H9 (cell line): ENCODE results near the gene GALNT17. TPM values are rescaled to one million over a fixed set of nuclear protein-coding genes. Genes with fewer than 3 reads are reported as not detected.

Source experiments
- DNase-seq: peaks from one replicate; pipeline ENCODE4 v3.0.0-alpha.2; 2017
- H2AFZ ChIP-seq: one replicate; pipeline ENCODE4 v1.6.1; 2013; ENCODE audit warnings: mild to moderate bottlenecking, low read length, control low read depth, moderate library complexity
- H2AK5ac ChIP-seq: 2 replicates; pipeline ENCODE4 v1.6.1; 2013; ENCODE audit warnings: low read length, control low read depth, mixed read lengths; ENCODE audit not compliant: insufficient read length
- H2BK120ac ChIP-seq: one replicate; pipeline ENCODE4 v1.6.1; 2013; ENCODE audit warnings: low read depth, mild to moderate bottlenecking, low read length, control low read depth, inconsistent platforms; ENCODE audit not compliant: poor library complexity, severe bottlenecking
- H2BK12ac ChIP-seq: 2 replicates; pipeline ENCODE4 v1.6.1; 2013; ENCODE audit warnings: low read length, control low read depth, mixed read lengths, low read depth; ENCODE audit not compliant: insufficient read length
- H2BK15ac ChIP-seq: 2 replicates; pipeline ENCODE4 v1.6.1; 2013; ENCODE audit warnings: low read depth, low read length, control low read depth
- H2BK20ac ChIP-seq: one replicate; pipeline ENCODE4 v1.6.1; 2013; ENCODE audit warnings: low read depth, mild to moderate bottlenecking, low read length, control low read depth, inconsistent platforms; ENCODE audit not compliant: poor library complexity, severe bottlenecking
- H2BK5ac ChIP-seq: 2 replicates; pipeline ENCODE4 v1.6.1; 2013; ENCODE audit warnings: low read length, control low read depth, mixed read lengths; ENCODE audit not compliant: insufficient read length
- H3K14ac ChIP-seq: 2 replicates; pipeline ENCODE4 v1.6.1; 2013; ENCODE audit warnings: low read length, control low read depth; ENCODE audit not compliant: insufficient read depth
- H3K18ac ChIP-seq: 2 replicates; pipeline ENCODE4 v1.6.1; 2013; ENCODE audit warnings: low read depth, mild to moderate bottlenecking, mixed read lengths, low read length, control low read depth; ENCODE audit not compliant: insufficient read length
- H3K23ac ChIP-seq: 2 replicates; pipeline ENCODE4 v1.6.1; 2013; ENCODE audit warnings: low read length, control low read depth, mixed read lengths, low read depth; ENCODE audit not compliant: insufficient read length
- H3K23me2 ChIP-seq: 2 replicates; pipeline ENCODE4 v1.6.1; 2013; ENCODE audit warnings: low read depth, mild to moderate bottlenecking, mixed read lengths, low read length, control low read depth; ENCODE audit not compliant: insufficient read length, poor library complexity, severe bottlenecking
- H3K27ac ChIP-seq: 2 replicates; pipeline ENCODE4 v1.5.1; 2013; ENCODE audit warnings: low read length, control low read depth, mixed read lengths, low read depth; ENCODE audit not compliant: insufficient read length
- H3K27me3 ChIP-seq: 2 replicates; pipeline ENCODE4 v1.6.1; 2013; ENCODE audit warnings: low read length, control low read depth, inconsistent platforms; ENCODE audit not compliant: insufficient read depth
- H3K4ac ChIP-seq: 2 replicates; pipeline ENCODE4 v1.6.1; 2013; ENCODE audit warnings: low read depth, mild to moderate bottlenecking, control low read depth, inconsistent platforms, low read length, moderate library complexity
- H3K4me1 ChIP-seq: 2 replicates; pipeline ENCODE4 v1.6.1; 2013; ENCODE audit warnings: low read length, control low read depth, inconsistent platforms; ENCODE audit not compliant: insufficient read depth
- H3K4me2 ChIP-seq: 2 replicates; pipeline ENCODE4 v1.6.1; 2013; ENCODE audit warnings: low read length, control low read depth, mixed read lengths; ENCODE audit not compliant: insufficient read length, insufficient read depth
- H3K56ac ChIP-seq: 2 replicates; pipeline ENCODE4 v1.6.1; 2013; ENCODE audit warnings: low read depth, mild to moderate bottlenecking, mixed read lengths, low read length, control low read depth; ENCODE audit not compliant: insufficient read length
- H3K79me1 ChIP-seq: 2 replicates; pipeline ENCODE4 v1.6.1; 2013; ENCODE audit warnings: low read depth, mild to moderate bottlenecking, moderate library complexity, low read length, control low read depth, inconsistent platforms; ENCODE audit not compliant: insufficient read depth, poor library complexity, severe bottlenecking
- H3K79me2 ChIP-seq: 2 replicates; pipeline ENCODE4 v1.6.1; 2013; ENCODE audit warnings: low read length, control low read depth, inconsistent platforms; ENCODE audit not compliant: insufficient read depth
- H3K9ac ChIP-seq: 2 replicates; pipeline ENCODE4 v1.6.1; 2013; ENCODE audit warnings: low read length, control low read depth, mixed read lengths; ENCODE audit not compliant: insufficient read length; ENCODE audit errors: extremely low read depth
- H3K9me3 ChIP-seq: one replicate; pipeline ENCODE4 v1.6.1; 2013; ENCODE audit warnings: low read depth, low read length, inconsistent platforms; ENCODE audit not compliant: control insufficient read depth
- H3T11ph ChIP-seq: one replicate; pipeline ENCODE4 v1.6.1; 2013; ENCODE audit warnings: mild to moderate bottlenecking, low read length, control low read depth, inconsistent platforms
- H4K20me1 ChIP-seq: one replicate; pipeline ENCODE4 v1.6.1; 2013; ENCODE audit not compliant: control insufficient read depth, insufficient read length, insufficient read depth
- H4K5ac ChIP-seq: 2 replicates; pipeline ENCODE4 v1.6.1; 2013; ENCODE audit warnings: low read depth, mild to moderate bottlenecking, mixed read lengths, low read length, control low read depth; ENCODE audit not compliant: insufficient read length
- H4K8ac ChIP-seq: replicated peaks from 2 replicates; pipeline ENCODE4 v1.6.1; 2013; ENCODE audit warnings: low read length, control low read depth, mixed read lengths, low read depth; ENCODE audit not compliant: insufficient read length
- H4K91ac ChIP-seq: 2 replicates; pipeline ENCODE4 v1.6.1; 2013; ENCODE audit warnings: low read depth, mild to moderate bottlenecking, moderate library complexity, mixed read lengths, low read length, control low read depth; ENCODE audit not compliant: insufficient read length
- H3K27ac Mint-ChIP-seq, 3 experiments: 2 replicates in 2 of 3; 3 replicates in 1 of 3; pipeline ENCODE4 v1.8.0; 2020 to 2021; ENCODE audit warnings: mixed read lengths in 3 of 3, mild to moderate bottlenecking in 1 of 3, moderate library complexity in 1 of 3
- H3K27me3 Mint-ChIP-seq: 2 replicates; pipeline ENCODE4 v1.8.0; 2021; ENCODE audit warnings: low read depth, mild to moderate bottlenecking, moderate library complexity, mixed read lengths
- H3K36me3 Mint-ChIP-seq, 3 experiments: 2 replicates in 2 of 3; 3 replicates in 1 of 3; pipeline ENCODE4 v1.8.0; 2020 to 2021; ENCODE audit warnings: low read depth in 3 of 3, mixed read lengths in 3 of 3; ENCODE audit not compliant: insufficient read depth in 1 of 3
- H3K4me1 Mint-ChIP-seq, 2 experiments: 2 replicates each; pipeline ENCODE4 v1.8.0; 2020; ENCODE audit warnings: mixed read lengths in 2 of 2
- H3K4me3 Mint-ChIP-seq, 2 experiments: 2 replicates in 1 of 2; 3 replicates in 1 of 2; pipeline ENCODE4 v1.8.0; 2020 to 2021; ENCODE audit warnings: mild to moderate bottlenecking in 2 of 2, mixed read lengths in 2 of 2, moderate library complexity in 1 of 2
- H3K9me3 Mint-ChIP-seq, 2 experiments: 2 replicates in 1 of 2; 3 replicates in 1 of 2; pipeline ENCODE4 v1.8.0; 2020; ENCODE audit warnings: mild to moderate bottlenecking in 2 of 2, mixed read lengths in 2 of 2, moderate library complexity in 1 of 2
- WGBS: extraction: QIAGEN DNeasy Blood & Tissue Kit; methylation state at CpG from one replicate; pipeline ENCODE4 v1.1.7; 2013; ENCODE audit warnings: missing lambda C conversion rate, low lambda C conversion rate, mixed read lengths; ENCODE audit not compliant: insufficient read length; ENCODE audit errors: extremely low coverage; 5-methylcytosine and 5-hydroxymethylcytosine counted together
- total RNA-seq: library from RNA; stranded (reverse); gene quantifications from 2 replicates; pipeline ENCODE4 v1.2.1, GENCODE V29; 2021
- TF ChIP-seq, protein P1 (sequence below): fragments of 200-600 bp; sonication (generic); conservative IDR thresholded peaks from 3 replicates; pipeline ENCODE4 v1.8.0; 2021; ENCODE audit warnings: antibody characterized with exemption, mild to moderate bottlenecking

The GALNT17 gene
- total RNA-seq, 1 experiment from 2014 or later: 43.2 TPM

GRCh38 chr7:71661671-71662224 is 529.8 kb downstream of the GALNT17 start:
- Mint-ChIP-seq H3K36me3 (peaks cover 27 to 34% (median 32%) of the 10 kb centered on the region in 3 experiments), H3K4me1 (peaks cover 0 to 4% of the 10 kb centered on the region in 2 experiments; a peak in 1 of 4 replicates), H3K27ac (no peak overlapping the region), H3K9me3 (peaks cover 19 to 28% of the 10 kb centered on the region in 2 experiments; a peak in 4 of 5 replicates), H3K4me3 (no peak overlapping the region), H3K27me3 (no peaks in the 10 kb centered on the region)
- Histone ChIP-seq H2BK20ac (no peak overlapping the region), H2BK5ac (no peak overlapping the region), H3K79me2 (no peaks in the 10 kb centered on the region), H4K5ac (no peak overlapping the region), H2BK15ac (no peak overlapping the region), H3K56ac (no peak overlapping the region), H3K9ac (no peak overlapping the region), H2BK120ac (no peak overlapping the region), H3K23ac (no peak overlapping the region), H4K20me1 (no peaks in the 10 kb centered on the region), H3K4me2 (no peak overlapping the region), H3K27ac (no peak overlapping the region), H3K79me1 (no peaks in the 10 kb centered on the region), H3K4me1 (no peaks in the 10 kb centered on the region), H3K4ac (no peak overlapping the region), H3K9me3 (no peaks in the 10 kb centered on the region), H3K14ac (no peak overlapping the region), H2AFZ (no peak overlapping the region), H3T11ph (no peak overlapping the region), H3K23me2 (no peaks in the 10 kb centered on the region), H2AK5ac (no peak overlapping the region), H2BK12ac (no peak overlapping the region), H4K91ac (no peak overlapping the region), H3K27me3 (no peaks in the 10 kb centered on the region), H4K8ac (no peak overlapping the region), H3K18ac (no peak overlapping the region)
- TF ChIP-seq, protein P1, sequence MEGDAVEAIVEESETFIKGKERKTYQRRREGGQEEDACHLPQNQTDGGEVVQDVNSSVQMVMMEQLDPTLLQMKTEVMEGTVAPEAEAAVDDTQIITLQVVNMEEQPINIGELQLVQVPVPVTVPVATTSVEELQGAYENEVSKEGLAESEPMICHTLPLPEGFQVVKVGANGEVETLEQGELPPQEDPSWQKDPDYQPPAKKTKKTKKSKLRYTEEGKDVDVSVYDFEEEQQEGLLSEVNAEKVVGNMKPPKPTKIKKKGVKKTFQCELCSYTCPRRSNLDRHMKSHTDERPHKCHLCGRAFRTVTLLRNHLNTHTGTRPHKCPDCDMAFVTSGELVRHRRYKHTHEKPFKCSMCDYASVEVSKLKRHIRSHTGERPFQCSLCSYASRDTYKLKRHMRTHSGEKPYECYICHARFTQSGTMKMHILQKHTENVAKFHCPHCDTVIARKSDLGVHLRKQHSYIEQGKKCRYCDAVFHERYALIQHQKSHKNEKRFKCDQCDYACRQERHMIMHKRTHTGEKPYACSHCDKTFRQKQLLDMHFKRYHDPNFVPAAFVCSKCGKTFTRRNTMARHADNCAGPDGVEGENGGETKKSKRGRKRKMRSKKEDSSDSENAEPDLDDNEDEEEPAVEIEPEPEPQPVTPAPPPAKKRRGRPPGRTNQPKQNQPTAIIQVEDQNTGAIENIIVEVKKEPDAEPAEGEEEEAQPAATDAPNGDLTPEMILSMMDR: no peak
- WGBS: no CpG with 5 or more reads among the region's 1 CpG
- DNase-seq: no peak
